Measurements from ENCODE around the gene XPO5.
"Not testable (repeated sequence)": the region's sequence is repeated elsewhere in the genome, so short reads cannot be mapped to it uniquely, and the experiment has no call there.

Gene XPO5

DNA sequence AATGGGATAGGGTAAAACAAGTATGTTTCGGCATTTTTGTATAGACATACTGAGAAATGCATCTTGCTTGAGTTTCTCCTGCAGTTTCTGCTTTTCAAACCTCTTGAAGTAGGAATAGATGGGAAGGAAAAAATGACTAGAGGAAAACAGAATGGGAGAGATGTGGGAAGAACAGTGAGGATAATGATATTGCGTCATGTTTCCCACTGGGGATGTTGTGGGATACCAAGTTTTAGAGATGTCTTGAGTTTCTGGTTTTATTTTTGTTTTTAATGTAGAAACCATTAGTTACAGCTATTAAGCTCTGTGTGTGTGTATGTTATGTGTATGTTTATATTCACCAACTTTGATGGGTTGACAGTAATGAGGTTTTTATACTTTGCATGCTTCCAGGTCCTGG is 24.8 kb upstream of the XPO5 start:
- DNase-seq (ENCODE audit: extremely low read depth, insufficient read length), result no peak
- Histone ChIP-seq H3K27me3 (replicated peaks; ENCODE audit: control insufficient read depth, insufficient read depth, low read length) (no peaks in the 10 kb centered on the region), H3K4me3 (replicated peaks; ENCODE audit: low read depth, low read length) (no peak overlapping the region), H3K36me3 (ENCODE audit: control insufficient read depth, insufficient read depth, low read length) (peaks cover 6% of the 10 kb centered on the region)
- TF ChIP-seq CTCF (IDR thresholded peaks at IDR 0.05; ENCODE audit: insufficient read depth, low read length, poor library complexity, severe bottlenecking), result no peak

DNA sequence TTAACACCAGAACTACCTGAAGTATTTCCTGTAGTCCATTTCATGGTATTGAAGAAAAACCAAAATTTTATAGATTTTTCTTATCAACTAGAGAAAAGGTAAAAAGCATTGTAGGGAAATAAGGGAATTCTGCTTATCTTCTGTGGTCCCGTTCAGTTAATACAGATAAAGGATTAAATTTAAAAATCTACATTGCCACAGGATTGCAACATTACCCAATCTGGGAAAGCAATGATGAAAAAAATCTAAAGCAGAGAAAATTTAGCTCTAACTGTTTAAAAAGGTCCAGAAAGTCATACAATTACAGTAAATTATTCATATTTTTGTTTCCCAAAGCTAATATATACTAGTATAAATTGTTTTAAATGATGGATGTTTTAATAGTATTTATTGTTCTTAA is 18.1 kb upstream of the XPO5 start:
- Histone ChIP-seq H3K36me3 (ENCODE audit: control insufficient read depth, insufficient read depth, low read length) (peaks cover 2% of the 10 kb centered on the region), H3K27me3 (replicated peaks; ENCODE audit: control insufficient read depth, insufficient read depth, low read length) (no peaks in the 10 kb centered on the region), H3K4me3 (replicated peaks; ENCODE audit: low read depth, low read length) (no peak overlapping the region)
- TF ChIP-seq CTCF (IDR thresholded peaks at IDR 0.05; ENCODE audit: insufficient read depth, low read length, poor library complexity, severe bottlenecking), result no peak
- DNase-seq (ENCODE audit: extremely low read depth, insufficient read length), result no peak

- H3K27me3 ChIP-seq (replicated peaks; ENCODE audit: control insufficient read depth, insufficient read depth, low read length); DNase-seq (ENCODE audit: extremely low read depth, insufficient read length); H3K4me3 ChIP-seq (replicated peaks; ENCODE audit: low read depth, low read length); H3K36me3 ChIP-seq (ENCODE audit: control insufficient read depth, insufficient read depth, low read length): not testable (repeated sequence)
Measured at GRCh38 chr6:43589564-43589963, 13.7 kb upstream of the XPO5 start.

- no peak for DNase-seq (ENCODE audit: extremely low read depth, insufficient read length)
- Histone ChIP-seq H3K27me3 (replicated peaks; ENCODE audit: control insufficient read depth, insufficient read depth, low read length) (no peaks in the 10 kb centered on the region), H3K4me3 (replicated peaks; ENCODE audit: low read depth, low read length) (no peak overlapping the region), H3K36me3 (ENCODE audit: control insufficient read depth, insufficient read depth, low read length) (peaks cover 8% of the 10 kb centered on the region)
- TF ChIP-seq CTCF (IDR thresholded peaks at IDR 0.05; ENCODE audit: insufficient read depth, low read length, poor library complexity, severe bottlenecking), result no peak
Measured at GRCh38 chr6:43588194-43588593, 12.4 kb upstream of the XPO5 start.

DNA sequence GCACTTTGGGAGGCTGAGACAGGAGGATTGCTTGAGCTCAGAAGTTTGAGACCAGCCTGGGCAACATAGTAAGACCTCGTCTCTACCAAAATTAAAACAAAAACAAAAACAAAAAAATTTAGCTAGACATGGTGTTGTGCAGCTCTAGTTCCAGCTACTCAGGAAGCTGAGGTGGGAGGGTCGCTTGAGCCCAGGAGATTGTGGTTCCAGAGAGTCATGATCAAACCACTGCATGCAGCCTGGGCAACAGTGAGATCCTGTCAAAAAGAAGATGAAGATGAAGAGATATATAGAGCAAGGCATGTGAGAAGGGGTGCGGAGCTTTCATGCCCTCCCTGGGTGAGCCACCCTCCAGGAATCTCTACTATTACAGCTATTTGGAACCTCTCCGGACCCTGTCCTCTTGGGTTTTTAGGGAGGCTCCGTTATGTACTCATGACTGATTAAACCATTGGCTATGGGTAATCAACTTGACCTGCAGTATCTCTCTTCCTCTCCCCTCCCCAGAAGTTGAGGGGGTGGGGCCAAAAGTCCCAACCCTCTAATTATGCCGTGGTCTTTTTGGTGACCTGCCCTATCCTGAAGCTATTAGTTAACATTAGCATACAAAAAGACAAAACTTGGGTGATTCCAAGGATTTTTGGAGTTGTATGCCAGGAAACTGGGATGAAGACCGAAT is 9.2 kb upstream of the XPO5 start:
- Histone ChIP-seq H3K27me3 (replicated peaks; ENCODE audit: control insufficient read depth, insufficient read depth, low read length) (no peaks in the 10 kb centered on the region), H3K4me3 (replicated peaks; ENCODE audit: low read depth, low read length) (no peak overlapping the region), H3K36me3 (ENCODE audit: control insufficient read depth, insufficient read depth, low read length) (peaks cover 8% of the 10 kb centered on the region)
- no peak for DNase-seq (ENCODE audit: extremely low read depth, insufficient read length)
- TF ChIP-seq CTCF (IDR thresholded peaks at IDR 0.05; ENCODE audit: insufficient read depth, low read length, poor library complexity, severe bottlenecking), result no peak

GRCh38 chr6:43582911-43583310 is 7.1 kb upstream of the XPO5 start:
- no peak for TF ChIP-seq CTCF (IDR thresholded peaks at IDR 0.05; ENCODE audit: insufficient read depth, low read length, poor library complexity, severe bottlenecking)
- DNase-seq (ENCODE audit: extremely low read depth, insufficient read length), result no peak
- Histone ChIP-seq H3K36me3 (ENCODE audit: control insufficient read depth, insufficient read depth, low read length) (peaks cover 8% of the 10 kb centered on the region), H3K27me3 (replicated peaks; ENCODE audit: control insufficient read depth, insufficient read depth, low read length) (no peaks in the 10 kb centered on the region), H3K4me3 (replicated peaks; ENCODE audit: low read depth, low read length) (no peak overlapping the region)

Data from GM06990 (cell line).